HG02885 (cell line): Measurements from ENCODE around the gene SLC10A3.

Experiments used
- ATAC-seq: cut with Tn5 transposase; IDR thresholded peaks from one replicate; pipeline ENCODE4 v1.9.1; 2021; ENCODE audit warnings: mild to moderate bottlenecking; ENCODE audit not compliant: unreplicated experiment, poor library complexity

Gene SLC10A3

GRCh38 chrX:154467556-154467955 lies 22.9 kb downstream of the SLC10A3 start:
- ATAC-seq: no peak

DNA sequence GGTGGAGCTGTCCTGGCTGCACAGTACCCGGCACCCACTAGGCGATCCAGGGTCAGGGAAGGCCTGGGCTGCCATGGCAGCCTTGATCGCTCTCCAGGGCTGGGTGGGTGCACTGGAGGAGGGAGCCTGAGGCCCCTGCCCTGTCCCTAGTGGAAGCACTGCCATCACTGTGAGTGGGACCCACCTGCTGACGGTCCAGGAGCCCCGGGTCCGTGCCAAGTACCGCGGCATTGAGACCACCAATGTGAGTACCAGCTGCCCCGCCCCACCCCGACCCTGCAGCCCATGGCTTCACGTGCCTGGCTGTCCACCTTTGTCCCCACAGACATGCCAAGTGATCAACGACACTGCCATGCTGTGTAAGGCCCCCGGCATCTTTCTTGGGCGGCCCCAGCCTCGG lies 23.5 kb downstream of the SLC10A3 start:
- no peak for ATAC-seq

- ATAC-seq: no peak
These were observed 24.4 kb downstream of the SLC10A3 start for GRCh38 chrX:154466036-154466435.

DNA sequence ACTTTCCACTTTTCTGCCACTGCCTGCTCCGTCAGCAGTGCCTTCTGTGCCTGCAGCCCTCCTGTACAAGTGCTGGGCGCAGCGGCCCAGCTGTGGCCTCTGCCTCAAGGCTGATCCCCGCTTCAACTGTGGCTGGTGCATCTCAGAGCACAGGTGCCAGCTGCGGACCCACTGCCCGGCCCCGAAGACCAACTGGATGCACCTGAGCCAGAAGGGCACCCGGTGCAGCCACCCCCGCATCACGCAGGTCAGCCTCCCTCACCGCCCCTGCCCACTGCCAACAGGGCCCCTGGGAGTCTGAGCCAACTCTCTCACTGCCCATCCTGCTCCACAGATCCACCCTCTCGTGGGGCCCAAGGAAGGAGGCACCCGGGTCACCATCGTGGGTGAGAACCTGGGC lies 24.8 kb downstream of the SLC10A3 start:
- ATAC-seq: no peak

DNA sequence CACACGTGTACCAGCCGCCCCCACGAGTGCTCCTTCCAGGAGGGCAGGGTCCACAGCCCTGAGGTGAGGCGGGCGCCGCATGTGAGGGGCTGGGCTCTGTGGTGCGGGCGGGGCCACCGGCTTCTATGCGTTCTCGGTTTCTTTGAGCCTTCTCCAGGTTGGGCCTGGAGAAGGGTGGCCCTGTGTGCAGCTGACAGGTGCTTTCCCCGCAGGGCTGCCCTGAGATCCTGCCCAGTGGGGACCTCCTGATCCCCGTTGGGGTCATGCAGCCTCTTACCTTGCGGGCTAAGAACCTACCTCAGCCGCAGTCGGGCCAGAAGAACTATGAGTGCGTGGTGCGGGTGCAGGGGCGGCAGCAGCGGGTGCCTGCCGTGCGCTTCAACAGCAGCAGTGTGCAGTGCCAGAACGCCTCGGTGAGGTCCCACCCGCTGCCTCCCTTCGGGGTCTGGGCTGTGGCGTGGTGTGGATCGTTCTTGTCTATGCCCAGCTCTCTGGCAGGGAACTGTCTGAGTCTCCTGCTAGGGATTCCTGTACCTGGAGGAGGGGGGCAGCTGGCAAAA lies 25.5 kb downstream of the SLC10A3 start:
- ATAC-seq: no peak

GRCh38 chrX:154463611-154464220 lies 26.7 kb downstream of the SLC10A3 start:
- no peak for ATAC-seq

DNA sequence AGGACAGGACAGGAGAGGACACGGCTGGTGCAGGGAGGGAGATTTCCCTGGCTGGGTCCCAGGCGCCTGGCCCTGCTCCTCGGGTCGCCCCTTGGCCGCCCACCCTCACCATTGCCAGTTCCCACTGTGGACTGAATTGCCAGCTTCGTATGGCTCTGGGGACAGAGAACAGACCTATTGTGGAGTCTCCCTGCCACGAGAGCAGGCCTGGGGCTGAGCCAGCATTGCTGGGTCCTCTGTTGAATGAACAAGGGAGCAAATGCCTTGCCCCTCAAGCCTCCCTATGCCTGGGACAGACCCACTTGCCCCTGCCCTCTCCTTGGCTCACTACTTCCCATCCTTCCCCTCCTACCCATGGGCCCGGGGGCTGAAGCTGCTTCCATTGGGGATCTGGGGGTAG lies 28.0 kb downstream of the SLC10A3 start:
- no peak for ATAC-seq

- ATAC-seq: no peak
These were observed 30.1 kb downstream of the SLC10A3 start for GRCh38 chrX:154460326-154460725.

GRCh38 chrX:154459832-154460231 lies 30.6 kb downstream of the SLC10A3 start:
- ATAC-seq: no peak

GRCh38 chrX:154458954-154459778 lies 31.3 kb downstream of the SLC10A3 start:
- no peak for ATAC-seq

DNA sequence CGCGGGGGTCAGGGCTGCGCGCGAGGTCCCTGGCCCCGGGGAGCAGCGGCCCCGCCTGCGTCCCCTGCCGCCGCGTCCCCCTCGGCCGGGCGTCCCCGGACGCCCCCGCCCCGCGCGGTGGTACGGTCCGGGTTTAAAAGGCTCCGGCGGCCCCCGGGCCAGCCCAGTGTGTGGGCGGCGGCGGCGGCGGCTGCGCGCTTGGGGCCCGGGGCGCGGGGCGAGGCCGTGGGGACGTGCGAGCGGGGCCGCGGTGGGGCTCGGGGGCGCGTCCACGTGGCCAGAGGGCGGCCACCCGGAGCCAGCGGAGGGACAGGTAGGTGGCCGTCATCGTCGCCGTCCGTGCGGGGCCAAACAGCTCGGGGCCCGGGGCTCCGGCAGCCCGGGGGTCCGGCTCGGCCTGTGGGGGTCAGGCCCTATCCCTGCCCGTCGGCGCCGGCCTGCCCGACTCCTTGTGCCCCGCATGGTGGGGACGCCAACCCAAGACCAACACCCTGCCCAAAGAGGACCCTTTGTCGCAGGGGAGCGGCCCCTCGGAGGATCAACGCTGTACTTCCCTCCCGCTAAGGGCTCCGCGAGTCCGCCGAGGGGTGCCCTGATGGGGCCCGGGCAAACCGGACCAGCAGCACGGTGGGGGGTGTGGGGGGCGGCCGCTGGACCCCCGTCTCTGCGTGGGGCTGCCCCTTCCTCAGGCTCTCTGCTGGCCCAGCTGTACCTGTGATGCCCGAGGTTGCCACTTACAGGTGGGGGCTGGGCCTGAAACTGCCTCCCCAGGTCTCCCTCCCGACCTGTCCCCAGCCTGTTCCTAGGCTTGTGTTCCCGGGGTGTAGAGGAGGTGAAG lies 32.1 kb downstream of the SLC10A3 start, which contains the start of gene PLXNA3:
PLXNA3 (plus strand) TSS at position 166 of the 838 bp plus-strand sequence. CDS start 1,903 bp downstream, outside the sequence.
- peak; percentile 65 for ATAC-seq

DNA sequence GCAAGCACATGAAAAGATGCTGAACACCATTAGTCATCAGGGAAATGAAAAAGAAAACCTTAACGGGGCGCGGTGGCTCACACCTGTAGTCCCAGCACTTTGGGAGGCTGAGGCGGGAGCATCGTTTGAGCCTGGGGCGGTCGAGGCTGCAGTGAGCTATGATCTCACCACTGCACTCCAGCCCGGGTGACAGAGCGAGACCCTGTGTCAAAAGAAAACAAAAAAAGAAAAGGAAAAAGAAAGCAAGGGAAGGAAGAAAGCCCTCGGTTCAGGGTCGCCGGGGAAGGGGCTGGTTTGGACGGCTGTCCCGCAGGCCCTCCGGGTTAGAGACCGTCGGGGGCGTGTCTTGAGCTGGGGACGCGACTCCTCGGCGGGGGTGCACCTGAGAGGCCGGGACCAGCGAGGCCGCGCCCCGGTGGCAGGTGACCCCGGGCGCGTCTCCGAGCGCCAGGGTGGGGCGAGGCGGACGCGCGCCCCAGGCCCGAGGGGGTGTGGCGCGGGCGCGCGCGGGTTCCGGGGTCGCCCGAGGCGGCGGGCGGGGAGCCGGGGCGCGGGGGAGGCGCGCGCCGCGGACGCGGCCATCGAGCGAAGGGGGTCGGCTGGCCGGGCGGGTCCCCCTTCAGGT lies 32.8 kb downstream of the SLC10A3 start:
- peak; percentile 65 for ATAC-seq

GRCh38 chrX:154452823-154453222 lies 37.6 kb downstream of the SLC10A3 start:
- ATAC-seq: no peak

DNA sequence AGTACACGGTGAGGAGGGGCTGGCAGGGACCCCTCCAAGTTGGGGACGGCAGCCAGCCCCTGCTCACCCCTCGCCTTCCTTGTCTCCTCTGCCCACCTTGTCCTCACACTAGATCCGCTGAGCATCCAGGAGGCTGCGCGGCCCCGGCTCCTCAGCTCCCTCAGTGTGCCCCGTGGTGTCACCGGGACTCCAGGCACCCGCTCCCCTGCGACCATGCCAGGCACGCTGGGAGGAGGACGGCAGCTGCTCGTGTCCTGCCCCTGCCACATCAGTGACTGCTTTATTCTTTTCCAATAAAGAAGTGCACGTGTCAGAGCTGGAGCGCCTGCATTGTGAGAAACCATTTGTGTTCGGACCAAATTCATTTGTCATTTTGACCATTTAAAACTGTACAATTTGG lies 40.1 kb downstream of the SLC10A3 start:
- ATAC-seq: no peak

DNA sequence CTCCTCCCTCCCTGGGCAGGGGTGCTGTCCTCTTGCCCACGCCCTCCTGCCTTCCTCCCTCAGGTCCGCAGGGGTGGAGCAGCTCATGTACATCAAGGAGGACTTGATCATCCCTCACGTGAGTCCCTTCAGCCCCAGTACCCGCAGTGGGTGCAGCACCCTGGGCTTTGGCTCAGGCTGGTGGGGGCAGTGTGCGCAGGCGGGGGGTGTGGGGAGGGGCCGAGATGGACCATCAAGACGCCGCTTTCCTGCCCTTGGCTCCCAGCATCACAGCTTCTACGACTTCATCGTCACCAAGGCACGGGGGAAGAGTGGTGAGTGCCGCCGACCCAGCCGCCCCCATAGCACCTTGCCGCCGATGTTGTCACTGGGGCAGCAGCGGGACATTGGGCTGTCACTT lies 40.8 kb downstream of the SLC10A3 start:
- no peak for ATAC-seq

DNA sequence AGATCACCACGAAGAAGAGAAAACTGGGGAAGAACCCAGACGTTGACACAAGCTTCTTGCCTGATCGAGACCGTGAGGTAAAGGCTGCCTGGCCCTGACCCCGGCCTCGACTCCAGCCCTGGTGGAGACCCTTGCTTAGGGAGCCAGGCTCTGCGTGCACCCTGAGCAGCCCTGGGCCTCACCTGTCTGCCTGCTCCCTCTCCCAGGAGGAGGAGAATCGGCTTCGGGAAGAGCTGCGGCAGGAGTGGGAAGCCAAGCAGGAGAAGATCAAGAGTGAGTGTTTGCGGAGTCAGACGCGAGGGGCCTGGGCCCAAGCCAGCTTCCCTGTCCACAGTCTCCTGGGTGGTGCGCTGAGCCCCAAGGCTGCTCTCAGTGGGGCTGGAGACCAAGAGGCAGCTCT lies 41.9 kb downstream of the SLC10A3 start:
- ATAC-seq: no peak

DNA sequence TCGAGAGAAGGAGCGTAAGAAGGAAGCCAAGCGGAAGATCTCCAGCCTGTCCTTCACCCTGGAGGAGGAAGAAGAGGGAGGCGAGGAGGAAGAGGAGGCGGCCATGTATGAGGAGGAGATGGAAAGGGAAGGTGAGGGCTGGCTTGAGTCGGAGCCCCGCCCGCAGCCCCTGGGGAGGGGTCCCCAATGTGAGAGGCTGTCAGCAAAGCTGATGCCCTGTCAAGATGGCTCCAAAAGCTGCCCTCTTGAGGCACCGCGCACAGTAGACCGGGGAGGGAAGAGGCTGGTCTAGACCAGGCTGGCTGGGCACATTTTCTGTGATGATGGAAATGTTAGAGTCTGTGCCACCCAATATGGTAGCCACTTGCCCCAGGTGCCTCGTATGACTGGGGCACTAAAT lies 44.0 kb downstream of the SLC10A3 start:
- ATAC-seq: no peak

GRCh38 chrX:154445776-154446175 lies 44.7 kb downstream of the SLC10A3 start:
- no peak for ATAC-seq

GRCh38 chrX:154444755-154445246 lies 45.6 kb downstream of the SLC10A3 start:
- ATAC-seq: no peak
